ENCODE data around the gene RARRES2.

Gene RARRES2

GRCh38 chr7:150311146-150311545, 30.3 kb downstream of the RARRES2 start:
- H3K27me3 ChIP-seq (ENCODE audit: control insufficient read depth in 1 of 2, insufficient read depth in 1 of 2, low read length in 2 of 2), result peaks cover 0 to 4% of the 10 kb centered on the region in 2 experiments
- H3K23ac ChIP-seq (ENCODE audit: low read length in 2 of 2), result no peak overlapping the region
- no peak overlapping the region for H3K4me3 ChIP-seq (ENCODE audit: insufficient read depth in 1 of 2, low read depth in 1 of 2, low read length in 2 of 2)
- WGBS, result 74% methylated on average over 4 of the region's 4 CpGs
- H3K79me1 ChIP-seq (replicated peaks; ENCODE audit: low read length, poor library complexity, severe bottlenecking), result no peaks in the 10 kb centered on the region
- no peak overlapping the region for H2BK5ac ChIP-seq (ENCODE audit: low read depth, low read length, poor library complexity, severe bottlenecking)
- no peak for DNase-seq
- H3K4me1 ChIP-seq (ENCODE audit: control insufficient read depth, insufficient read depth, low read depth, low read length), result peaks cover 1% of the 10 kb centered on the region
- no peak overlapping the region for H3K27ac ChIP-seq (ENCODE audit: low read length, poor library complexity, severe bottlenecking)
- H3K18ac ChIP-seq (ENCODE audit: low read depth in 1 of 2, low read length in 2 of 2), result peak overlapping the region; percentile 29 to 34
- H2BK15ac ChIP-seq (ENCODE audit: low read depth, poor library complexity, severe bottlenecking), result no peak overlapping the region
- H2BK120ac ChIP-seq (ENCODE audit: low read depth, low read length), result no peak overlapping the region
- no peak overlapping the region for H4K91ac ChIP-seq (ENCODE audit: low read length)
- no peak overlapping the region for H3K4me2 ChIP-seq (ENCODE audit: low read length, poor library complexity, severe bottlenecking)
- no peaks in the 10 kb centered on the region for H3K36me3 ChIP-seq (ENCODE audit: control insufficient read depth in 1 of 2, insufficient read depth in 2 of 2, low read depth in 1 of 2, low read length in 2 of 2)
- no peak overlapping the region for H3K14ac ChIP-seq (ENCODE audit: low read length in 2 of 2)
- H3K9ac ChIP-seq (ENCODE audit: low read length), result no peak overlapping the region
- H2BK12ac ChIP-seq (ENCODE audit: low read length in 2 of 2), result peak overlapping the region in 1 of 2 experiments; percentile 42
- no peak overlapping the region for H2AFZ ChIP-seq (ENCODE audit: low read depth, low read length)
- H3K4ac ChIP-seq (ENCODE audit: low read depth in 1 of 2, low read length in 2 of 2), result no peak overlapping the region
- H3K9me3 ChIP-seq (ENCODE audit: control insufficient read depth, low read length), result no peaks in the 10 kb centered on the region
- H2AK5ac ChIP-seq (ENCODE audit: low read length, severe bottlenecking), result no peak overlapping the region
- H4K8ac ChIP-seq (ENCODE audit: low read length), result no peak overlapping the region

GRCh38 chr7:150308575-150308974, 32.9 kb downstream of the RARRES2 start:
- H4K91ac ChIP-seq (ENCODE audit: low read length), result no peak overlapping the region
- no peaks in the 10 kb centered on the region for H3K9me3 ChIP-seq (ENCODE audit: control insufficient read depth, low read length)
- peaks cover 0 to 4% of the 10 kb centered on the region in 2 experiments for H3K27me3 ChIP-seq (ENCODE audit: control insufficient read depth in 1 of 2, insufficient read depth in 1 of 2, low read length in 2 of 2)
- H4K8ac ChIP-seq (ENCODE audit: low read length), result no peak overlapping the region
- H3K4me2 ChIP-seq (ENCODE audit: low read length, poor library complexity, severe bottlenecking), result no peak overlapping the region
- no peak overlapping the region for H3K4me3 ChIP-seq (ENCODE audit: insufficient read depth in 1 of 2, low read depth in 1 of 2, low read length in 2 of 2)
- H3K4ac ChIP-seq (ENCODE audit: low read depth in 1 of 2, low read length in 2 of 2), result no peak overlapping the region
- no peak overlapping the region for H2BK5ac ChIP-seq (ENCODE audit: low read depth, low read length, poor library complexity, severe bottlenecking)
- no peak overlapping the region for H2AK5ac ChIP-seq (ENCODE audit: low read length, severe bottlenecking)
- H2BK15ac ChIP-seq (ENCODE audit: low read depth, poor library complexity, severe bottlenecking), result no peak overlapping the region
- no peaks in the 10 kb centered on the region for H3K79me1 ChIP-seq (replicated peaks; ENCODE audit: low read length, poor library complexity, severe bottlenecking)
- H3K14ac ChIP-seq (ENCODE audit: low read length in 2 of 2), result no peak overlapping the region
- H3K18ac ChIP-seq (ENCODE audit: low read depth in 1 of 2, low read length in 2 of 2), result no peak overlapping the region
- no peak overlapping the region for H2BK120ac ChIP-seq (ENCODE audit: low read depth, low read length)
- H3K4me1 ChIP-seq (ENCODE audit: control insufficient read depth, insufficient read depth, low read depth, low read length), result peaks cover 1% of the 10 kb centered on the region
- no peak overlapping the region for H2BK12ac ChIP-seq (ENCODE audit: low read length in 2 of 2)
- H3K27ac ChIP-seq (ENCODE audit: low read length, poor library complexity, severe bottlenecking), result no peak overlapping the region
- no peak overlapping the region for H3K23ac ChIP-seq (ENCODE audit: low read length in 2 of 2)
- H3K36me3 ChIP-seq (ENCODE audit: control insufficient read depth in 1 of 2, insufficient read depth in 2 of 2, low read depth in 1 of 2, low read length in 2 of 2), result no peaks in the 10 kb centered on the region
- H2AFZ ChIP-seq (ENCODE audit: low read depth, low read length), result no peak overlapping the region
- DNase-seq, result no peak
- no peak overlapping the region for H3K9ac ChIP-seq (ENCODE audit: low read length)

GRCh38 chr7:150307904-150308303, 33.5 kb downstream of the RARRES2 start:
- no peak overlapping the region for H2AK5ac ChIP-seq (ENCODE audit: low read length, severe bottlenecking)
- H3K18ac ChIP-seq (ENCODE audit: low read depth in 1 of 2, low read length in 2 of 2), result no peak overlapping the region
- H3K79me1 ChIP-seq (replicated peaks; ENCODE audit: low read length, poor library complexity, severe bottlenecking), result no peaks in the 10 kb centered on the region
- DNase-seq, result no peak
- peaks cover 1% of the 10 kb centered on the region for H3K4me1 ChIP-seq (ENCODE audit: control insufficient read depth, insufficient read depth, low read depth, low read length)
- no peaks in the 10 kb centered on the region for H3K9me3 ChIP-seq (ENCODE audit: control insufficient read depth, low read length)
- no peak overlapping the region for H2BK15ac ChIP-seq (ENCODE audit: low read depth, poor library complexity, severe bottlenecking)
- H3K9ac ChIP-seq (ENCODE audit: low read length), result no peak overlapping the region
- no peak overlapping the region for H2AFZ ChIP-seq (ENCODE audit: low read depth, low read length)
- no peak overlapping the region for H2BK12ac ChIP-seq (ENCODE audit: low read length in 2 of 2)
- H3K27ac ChIP-seq (ENCODE audit: low read length, poor library complexity, severe bottlenecking), result no peak overlapping the region
- no peak overlapping the region for H4K8ac ChIP-seq (ENCODE audit: low read length)
- H2BK5ac ChIP-seq (ENCODE audit: low read depth, low read length, poor library complexity, severe bottlenecking), result no peak overlapping the region
- 82% methylated on average over 9 of the region's 9 CpGs for WGBS
- no peak overlapping the region for H3K23ac ChIP-seq (ENCODE audit: low read length in 2 of 2)
- no peaks in the 10 kb centered on the region for H3K36me3 ChIP-seq (ENCODE audit: control insufficient read depth in 1 of 2, insufficient read depth in 2 of 2, low read depth in 1 of 2, low read length in 2 of 2)
- H3K4me3 ChIP-seq (ENCODE audit: insufficient read depth in 1 of 2, low read depth in 1 of 2, low read length in 2 of 2), result no peak overlapping the region
- no peak overlapping the region for H4K91ac ChIP-seq (ENCODE audit: low read length)
- no peak overlapping the region for H3K4me2 ChIP-seq (ENCODE audit: low read length, poor library complexity, severe bottlenecking)
- no peak overlapping the region for H3K4ac ChIP-seq (ENCODE audit: low read depth in 1 of 2, low read length in 2 of 2)
- H2BK120ac ChIP-seq (ENCODE audit: low read depth, low read length), result no peak overlapping the region
- H3K14ac ChIP-seq (ENCODE audit: low read length in 2 of 2), result no peak overlapping the region
- peaks cover 0 to 4% of the 10 kb centered on the region in 2 experiments for H3K27me3 ChIP-seq (ENCODE audit: control insufficient read depth in 1 of 2, insufficient read depth in 1 of 2, low read length in 2 of 2)

- Histone ChIP-seq H2AK5ac (ENCODE audit: low read length, severe bottlenecking) (no peak overlapping the region), H2BK12ac (ENCODE audit: low read length in 2 of 2) (no peak overlapping the region), H3K14ac (ENCODE audit: low read length in 2 of 2) (no peak overlapping the region), H3K79me1 (replicated peaks; ENCODE audit: low read length, poor library complexity, severe bottlenecking) (no peaks in the 10 kb centered on the region), H4K8ac (ENCODE audit: low read length) (no peak overlapping the region), H2AFZ (ENCODE audit: low read depth, low read length) (no peak overlapping the region), H4K91ac (ENCODE audit: low read length) (no peak overlapping the region), H3K9ac (ENCODE audit: low read length) (no peak overlapping the region), H2BK5ac (ENCODE audit: low read depth, low read length, poor library complexity, severe bottlenecking) (no peak overlapping the region), H3K4ac (ENCODE audit: low read depth in 1 of 2, low read length in 2 of 2) (no peak overlapping the region), H3K23ac (ENCODE audit: low read length in 2 of 2) (no peak overlapping the region), H2BK120ac (ENCODE audit: low read depth, low read length) (no peak overlapping the region), H3K36me3 (ENCODE audit: control insufficient read depth in 1 of 2, insufficient read depth in 2 of 2, low read depth in 1 of 2, low read length in 2 of 2) (no peaks in the 10 kb centered on the region), H3K9me3 (ENCODE audit: control insufficient read depth, low read length) (no peaks in the 10 kb centered on the region), H3K18ac (ENCODE audit: low read depth in 1 of 2, low read length in 2 of 2) (no peak overlapping the region), H3K27ac (ENCODE audit: low read length, poor library complexity, severe bottlenecking) (no peak overlapping the region), H3K4me2 (ENCODE audit: low read length, poor library complexity, severe bottlenecking) (no peak overlapping the region), H3K4me1 (ENCODE audit: control insufficient read depth, insufficient read depth, low read depth, low read length) (peaks cover 1% of the 10 kb centered on the region), H3K27me3 (ENCODE audit: control insufficient read depth in 1 of 2, insufficient read depth in 1 of 2, low read length in 2 of 2) (peaks cover 0 to 4% of the 10 kb centered on the region in 2 experiments), H2BK15ac (ENCODE audit: low read depth, poor library complexity, severe bottlenecking) (no peak overlapping the region), H3K4me3 (ENCODE audit: insufficient read depth in 1 of 2, low read depth in 1 of 2, low read length in 2 of 2) (no peak overlapping the region)
- no peak for DNase-seq
- WGBS, result 73% methylated on average over 3 of the region's 3 CpGs
These were observed 34.3 kb downstream of the RARRES2 start for GRCh38 chr7:150307129-150307528.

Data from mesenchymal stem cell (in vitro differentiated cells and primary cell).